GM12878 (cell line): ENCODE results near the gene CALN1. TPM values are rescaled to one million over a fixed set of nuclear protein-coding genes. Genes with fewer than 3 reads are reported as not detected.

Source experiments
- ATAC-seq: fragments of 200-7000 bp; cut with Tn5 transposase; 3 replicates; pipeline ENCODE4 v1.9.1; 2020; ENCODE audit warnings: mild to moderate bottlenecking, moderate library complexity
- BruUV-seq: library from RNA; stranded (reverse); fragments of 400-500 nt; replicated peaks from 2 replicates; lab custom pipeline; 2021; lab: Mats Ljungman, UMichigan
- CTCF ChIA-PET: fragments of 300-600 bp; sonication (Branson Sonifier 250); formaldehyde crosslinking; extraction: SDS; loops from one replicate; lab custom pipeline; 2021; ENCODE audit warnings: inconsistent platforms; lab: Yijun Ruan, JAX
- POLR2A ChIA-PET: fragments of 350-600 bp; formaldehyde crosslinking; extraction: SDS; loops from one replicate; lab custom pipeline; 2021; ENCODE audit warnings: inconsistent platforms; lab: Charles Lee
- RAD21 ChIA-PET: fragments of 300-600 bp; sonication (Branson Sonifier 250); formaldehyde crosslinking; loops from one replicate; lab custom pipeline; 2023; ENCODE audit warnings: antibody characterized with exemption; ENCODE audit not compliant: unreplicated experiment; lab: Charles Lee
- SMC1A ChIA-PET: fragments of 300-600 bp; sonication (Branson Sonifier 250); formaldehyde crosslinking; loops from one replicate; lab custom pipeline; 2023; ENCODE audit not compliant: unreplicated experiment, uncharacterized antibody; lab: Charles Lee
- DNase-seq: peaks from one replicate; pipeline ENCODE4 v3.0.0-alpha.2; 2011; ENCODE audit warnings: low read depth, low spot score
- FAIRE-seq: peaks from 3 replicates; lab custom pipeline; 2011; peaks lifted over from hg19 to GRCh38; lab: Jason Lieb, UNC
- H2AFZ ChIP-seq: 2 replicates; pipeline ENCODE4 v1.6.0; 2011; ENCODE audit warnings: low read depth, low read length, control low read depth; ENCODE audit not compliant: control insufficient read depth
- H3K27ac ChIP-seq: 2 replicates; pipeline ENCODE4 v1.5.1; 2011; ENCODE audit warnings: control low read depth; ENCODE audit not compliant: control insufficient read depth, insufficient read depth
- H3K27me3 ChIP-seq, 2 experiments: replicated peaks in 1 of 2; 2 replicates each; pipeline versions ENCODE4 v1.6.0 to v1.6.1; 2011; ENCODE audit warnings: low read length in 1 of 2; ENCODE audit not compliant: control insufficient read depth in 2 of 2, insufficient read depth in 2 of 2
- H3K36me3 ChIP-seq, 2 experiments: 2 replicates each; pipeline ENCODE4 v1.5.1; 2011; ENCODE audit warnings: low read length in 1 of 2; ENCODE audit not compliant: control insufficient read depth in 2 of 2, insufficient read depth in 2 of 2
- H3K4me1 ChIP-seq: 2 replicates; pipeline ENCODE4 v1.6.1; 2011; ENCODE audit warnings: mild to moderate bottlenecking, low read length, moderate library complexity, mixed read lengths; ENCODE audit not compliant: control insufficient read depth, insufficient read depth
- H3K4me2 ChIP-seq: 2 replicates; pipeline ENCODE4 v1.6.0; 2011; ENCODE audit warnings: control low read depth; ENCODE audit not compliant: control insufficient read depth, insufficient read depth
- H3K4me3 ChIP-seq: fragments of 200-600 bp; sonication (generic); 2 replicates; pipeline ENCODE4 v1.5.1; 2016
- H3K79me2 ChIP-seq: 2 replicates; pipeline ENCODE4 v1.6.0; 2011; ENCODE audit warnings: low read length; ENCODE audit not compliant: control insufficient read depth, insufficient read depth
- H3K9ac ChIP-seq: 2 replicates; pipeline ENCODE4 v1.8.0; 2011; ENCODE audit warnings: low read length, control low read depth, mixed read lengths; ENCODE audit not compliant: control insufficient read depth, insufficient read depth
- H3K9me3 ChIP-seq: replicated peaks from 3 replicates; pipeline ENCODE4 v1.5.1; 2011; ENCODE audit warnings: mild to moderate bottlenecking, low read length; ENCODE audit not compliant: control insufficient read depth, insufficient read depth
- H4K20me1 ChIP-seq: 2 replicates; pipeline ENCODE4 v1.6.0; 2011; ENCODE audit not compliant: control insufficient read depth, insufficient read depth
- E2F4 ChIP-seq: IDR thresholded peaks from 2 replicates; pipeline ENCODE4 v1.6.1; 2012; ENCODE audit warnings: low read depth, low read length, improper control_type of control experiment
- JUND ChIP-seq: IDR thresholded peaks from 2 replicates; pipeline ENCODE4 v1.6.1; 2012; ENCODE audit warnings: low read depth, mild to moderate bottlenecking, low read length, improper control_type of control experiment, moderate library complexity
- SPI1 ChIP-seq: IDR thresholded peaks from 2 replicates; pipeline ENCODE4 v1.6.1; 2011; ENCODE audit warnings: low read depth, mild to moderate bottlenecking, low read length, moderate library complexity, borderline replicate concordance; ENCODE audit not compliant: insufficient read depth
- ZBTB11 ChIP-seq: fragments of 450-650 bp; formaldehyde crosslinking; IDR thresholded peaks from 2 replicates; pipeline ENCODE4 v1.5.0; 2022; ENCODE audit warnings: mild to moderate bottlenecking, missing genetic modification characterization
- WGBS: methylation state at CpG from one replicate; pipeline ENCODE4 v1.1.6; 2016; ENCODE audit warnings: low lambda C conversion rate; ENCODE audit not compliant: insufficient replicate concordance, insufficient coverage; ENCODE audit errors: missing lambda C conversion rate; 5-methylcytosine and 5-hydroxymethylcytosine counted together
- in situ Hi-C: fragments of 300-500 bp; cut with MboI; formaldehyde crosslinking; loops from 9 replicates; pipeline ENCODE4 v1.14.3; 2018; ENCODE audit warnings: mixed read lengths
- intact Hi-C: fragments of 100-400 bp; cut with micrococcal nuclease; formaldehyde crosslinking; loops from one replicate; pipeline ENCODE4 v1.14.2; 2022; ENCODE audit not compliant: unreplicated experiment
- polyA plus RNA-seq, 11 experiments: library from polyadenylated mRNA; depleted of rRNA in 4 of 11; unstranded in 6 of 11; stranded (reverse) in 5 of 11; fragments of >200 nt; fragmentation: Nextera tagmentation in 4 of 11; fragmentation: Illumina TruSeq in 1 of 11; extraction: Ambion mirVana in 4 of 11; extraction: Trizol in 1 of 11; gene quantifications; 1 replicate in 1 of 11; 2 replicates in 10 of 11; pipeline versions ENCODE4 v1.2.1 to v1.2.3, GENCODE V29; 2011 to 2016; ENCODE audit warnings: inconsistent platforms in 2 of 11, missing spikeins in 2 of 11, low read depth in 1 of 11
- total RNA-seq, 4 experiments: library from RNA; depleted of rRNA in 3 of 4; stranded (reverse); fragments of >200 nt in 3 of 4; fragmentation: Illumina TruSeq in 1 of 4; extraction: Trizol in 1 of 4; gene quantifications; 2 replicates each; pipeline versions ENCODE4 v1.2.1 to v1.2.3, GENCODE V29; 2013 to 2021

The CALN1 gene
- total and polyA plus RNA-seq, 10 of the 15 experiments (the other 5 are each of a cell fraction or from before 2014, with no cell fraction given), result 0.48 to 15.3 (median 1.6) TPM

GRCh38 chr7:71995111-71995510 is 417.0 kb downstream of the CALN1 start:
- H3K4me2 ChIP-seq, result no peak overlapping the region
- RAD21 ChIA-PET, result no interaction called here
- no peak overlapping the region for H3K27ac ChIP-seq
- H3K9ac ChIP-seq, result no peak overlapping the region
- H3K4me1 ChIP-seq, result no peaks in the 10 kb centered on the region
- ATAC-seq, result no peak
- no peak for FAIRE-seq
- intact Hi-C loops (no loop called here), in situ Hi-C loops (no loop called here)
- no peak for DNase-seq
- no peak for TF ChIP-seq E2F4
- no peak for TF ChIP-seq ZBTB11 (CRISPR knock-in tag)
- no peak for TF ChIP-seq SPI1
- TF ChIP-seq JUND, result no peak
- H3K4me3 ChIP-seq, result no peak overlapping the region
- BruUV-seq, result no TSS peak
- H3K36me3 ChIP-seq, result no peaks in the 10 kb centered on the region
- CTCF ChIA-PET, result no interaction called here
- 29% methylated on average over 7 of the region's 7 CpGs for WGBS
- no peak overlapping the region for H2AFZ ChIP-seq
- no peaks in the 10 kb centered on the region for H3K79me2 ChIP-seq
- SMC1A ChIA-PET, result interaction anchor here (0.8 kb wide), 1 partner anchor 108 kb away, joined by 3 read pairs; no protein-coding TSS in a partner anchor
- H3K27me3 ChIP-seq, result no peaks in the 10 kb centered on the region
- H3K9me3 ChIP-seq, result no peaks in the 10 kb centered on the region
- POLR2A ChIA-PET, result no interaction called here
- no peaks in the 10 kb centered on the region for H4K20me1 ChIP-seq
